ENCODE measurements around the gene ACER3.
"Not testable (repeated sequence)": the region's sequence is repeated elsewhere in the genome, so short reads cannot be mapped to it uniquely, and the experiment has no call there.

The ACER3 gene

GRCh38 chr11:76880314-76880713, 19.6 kb downstream of the ACER3 start:
- no peak for DNase-seq

DNA sequence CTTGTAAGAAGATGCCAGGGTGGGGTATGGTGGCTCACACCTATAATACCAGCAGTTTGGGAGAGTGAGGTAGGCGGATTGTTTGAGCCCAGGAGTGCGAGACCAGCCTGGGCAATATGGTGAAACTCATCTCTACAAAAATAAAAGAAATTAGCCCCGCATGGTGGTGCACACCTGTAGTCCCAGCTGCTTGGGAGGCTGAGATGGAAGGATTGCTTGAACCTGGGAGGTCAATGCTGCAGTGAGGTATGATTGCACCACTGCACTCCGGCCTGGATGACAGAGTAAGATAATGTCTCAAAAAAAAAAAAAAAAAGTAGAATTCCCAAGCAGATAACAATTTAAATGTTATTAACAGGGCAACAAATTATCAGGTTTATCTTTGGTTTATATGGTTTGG, 20.2 kb downstream of the ACER3 start:
- DNase-seq, result no peak

- peak; percentile 38 for DNase-seq
Observed at GRCh38 chr11:76885390-76886097, 24.8 kb downstream of the ACER3 start.

- no peak for DNase-seq
Observed at GRCh38 chr11:76888989-76889388, 28.3 kb downstream of the ACER3 start.

- DNase-seq, result no peak
Observed at GRCh38 chr11:76889411-76889975, 28.8 kb downstream of the ACER3 start.

GRCh38 chr11:76890329-76890728, 29.6 kb downstream of the ACER3 start:
- no peak for DNase-seq

- DNase-seq, result no peak
Observed at GRCh38 chr11:76891285-76891684, 30.6 kb downstream of the ACER3 start.

- no peak for DNase-seq
Observed at GRCh38 chr11:76891793-76892192, 31.1 kb downstream of the ACER3 start.

DNA sequence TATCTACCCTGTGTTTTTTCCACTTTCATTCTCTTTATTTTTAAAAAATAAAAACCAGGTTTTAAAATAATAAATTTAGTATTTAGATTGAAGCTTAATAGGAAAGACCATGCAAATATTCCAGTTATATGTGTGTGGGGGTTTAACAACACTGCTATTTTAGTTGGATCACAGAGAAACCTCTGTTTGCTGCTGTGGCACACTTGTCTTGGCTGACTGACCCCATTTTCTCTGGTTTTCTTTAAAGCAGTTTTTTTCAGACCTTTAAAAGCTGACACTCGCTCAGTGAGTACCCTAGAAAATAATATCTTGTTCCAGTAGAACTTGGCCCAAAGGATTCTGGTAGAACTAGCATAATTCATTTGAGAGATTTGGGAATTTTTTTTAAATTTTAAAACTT, 31.6 kb downstream of the ACER3 start:
- DNase-seq, result no peak

GRCh38 chr11:76897233-76897632, 36.5 kb downstream of the ACER3 start:
- DNase-seq, result no peak

DNA sequence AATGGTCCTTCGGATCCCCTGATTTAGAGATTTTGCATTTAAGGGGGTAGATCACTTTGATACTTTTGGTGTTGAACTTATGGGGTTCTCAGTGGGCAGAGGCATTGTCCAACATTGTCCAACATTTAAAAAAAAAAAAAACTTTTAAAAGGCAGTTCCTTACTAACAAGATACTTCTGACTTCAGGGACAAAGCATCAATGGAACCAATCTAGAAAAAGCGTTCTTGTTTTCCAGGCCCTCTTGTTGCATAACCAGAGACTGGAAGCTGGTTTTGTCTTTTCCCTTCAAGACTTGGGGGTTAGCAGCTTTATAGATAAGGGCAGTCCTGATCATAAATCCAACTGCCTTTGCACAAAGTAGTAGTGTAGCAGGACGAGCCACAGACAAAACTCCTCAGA, 40.4 kb downstream of the ACER3 start:
- DNase-seq, result no peak

GRCh38 chr11:76901622-76902021, 40.9 kb downstream of the ACER3 start:
- DNase-seq, result not testable (repeated sequence)

DNA sequence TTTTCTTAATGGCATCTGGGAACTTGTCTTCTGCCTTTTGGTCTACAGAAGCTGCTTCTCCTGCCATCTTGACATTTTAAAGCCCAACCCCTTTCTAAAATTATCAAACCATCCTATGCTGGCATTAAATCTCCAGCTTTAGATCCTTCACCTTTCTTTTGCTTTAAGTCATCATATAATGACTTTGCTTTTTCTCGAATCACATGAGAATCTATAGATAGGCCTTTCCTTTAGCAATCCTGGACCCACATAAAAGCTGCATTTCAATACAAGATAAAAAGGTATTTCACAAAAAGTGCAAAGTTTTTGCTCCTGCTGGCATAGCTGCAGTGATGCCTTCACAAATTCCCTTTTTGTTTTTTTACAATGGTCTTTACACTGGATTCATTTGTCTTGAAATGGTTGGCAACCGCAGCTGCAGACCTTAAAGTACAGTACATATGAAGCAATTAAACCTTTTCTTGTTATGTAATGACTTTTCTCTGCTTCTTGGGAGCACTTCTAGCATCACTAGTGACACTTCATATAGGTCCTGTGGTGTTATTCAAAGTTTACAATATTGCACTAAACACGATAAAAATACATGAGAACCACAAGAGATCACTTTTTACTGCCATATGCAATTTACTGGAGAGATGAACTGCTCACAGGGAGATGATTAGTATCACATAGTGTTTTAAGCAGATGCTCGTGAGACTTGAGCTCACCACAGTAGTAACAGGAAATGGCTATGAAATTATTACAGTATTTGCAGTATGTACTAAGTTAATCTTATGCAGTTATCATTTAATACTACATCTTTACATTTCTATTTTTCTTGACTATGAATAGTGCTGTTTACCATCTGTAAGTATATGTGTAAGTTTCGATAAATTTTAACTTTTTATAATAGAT, 41.6 kb downstream of the ACER3 start:
- no peak for DNase-seq

- DNase-seq, result no peak
Observed at GRCh38 chr11:76903325-76903724, 42.6 kb downstream of the ACER3 start.

DNA sequence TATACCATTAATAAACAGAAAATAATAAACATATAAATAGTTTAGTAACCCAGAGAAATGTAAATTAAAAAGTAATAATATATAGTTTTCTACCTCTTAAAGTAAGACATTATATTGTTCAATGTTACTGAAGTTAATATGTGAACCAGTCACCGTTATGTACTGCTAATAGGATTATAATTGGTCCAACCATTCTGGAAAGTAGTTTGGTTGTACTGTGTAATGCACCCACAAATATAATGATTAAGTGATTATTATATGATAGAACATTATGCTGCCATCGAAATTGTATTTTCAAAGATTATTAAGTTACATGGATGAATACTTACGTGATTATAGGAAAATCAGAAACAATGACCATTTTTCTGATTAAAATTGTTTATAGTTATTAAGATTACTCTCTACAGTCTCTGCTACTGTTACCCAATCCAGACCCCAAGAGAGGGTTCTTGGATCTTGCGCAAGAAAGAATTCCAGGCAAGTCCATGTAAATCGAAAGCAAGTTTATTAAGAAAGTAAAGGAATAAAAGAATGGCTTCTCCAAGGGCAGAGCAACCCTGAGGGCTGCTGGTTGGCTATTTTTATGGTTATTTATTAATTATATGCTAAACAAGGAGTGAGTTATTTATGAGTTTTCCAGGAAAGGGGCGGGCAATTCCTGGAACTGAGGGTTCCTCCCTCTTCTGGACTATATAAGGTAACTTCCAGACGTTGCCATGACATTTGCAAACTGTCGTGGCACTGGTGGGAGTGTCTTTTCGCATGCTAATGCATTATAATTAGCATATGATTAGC, 50.1 kb downstream of the ACER3 start:
- DNase-seq, result no peak

DNA sequence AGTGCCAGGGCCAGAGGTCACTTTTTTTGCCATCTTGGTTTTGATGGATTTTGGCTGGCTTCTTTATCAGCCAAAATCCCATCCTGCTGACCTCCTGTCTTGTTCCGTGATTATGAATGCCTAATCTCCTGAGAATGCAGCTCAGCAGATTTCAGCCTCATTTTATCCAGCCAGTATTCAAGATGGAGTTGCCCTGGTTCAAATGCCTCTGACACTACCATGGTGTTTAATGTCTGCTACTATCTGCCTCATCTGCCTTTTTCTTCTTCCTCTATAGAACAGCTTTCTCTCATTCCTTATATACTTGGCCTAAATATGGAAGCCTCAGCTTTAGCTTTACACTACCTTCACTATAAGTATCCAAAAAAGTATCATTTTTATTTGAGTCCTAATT, 50.7 kb downstream of the ACER3 start:
- DNase-seq, result no peak

GRCh38 chr11:76916712-76917111, 56.0 kb downstream of the ACER3 start:
- no peak for DNase-seq

- peak; percentile 34 for DNase-seq
Observed at GRCh38 chr11:76918941-76919386, 58.2 kb downstream of the ACER3 start.

DNA sequence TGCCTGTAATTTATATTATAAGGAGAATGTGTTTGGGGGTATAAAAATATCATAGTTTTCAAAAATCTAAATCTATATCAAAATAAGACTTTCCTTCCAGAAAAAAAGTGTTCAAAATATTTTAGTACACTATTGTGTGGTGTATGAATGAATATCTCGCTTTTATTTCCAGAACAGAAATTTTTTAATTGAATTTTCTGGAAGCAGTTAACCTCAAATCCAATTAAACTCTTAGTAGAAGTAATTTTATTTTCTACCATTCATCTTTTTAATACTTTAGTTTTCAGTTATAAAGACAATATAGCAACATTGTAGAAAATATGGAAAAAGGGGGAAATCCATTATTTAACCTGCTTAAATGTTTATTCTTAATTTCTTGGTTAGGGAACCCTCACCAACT, 58.7 kb downstream of the ACER3 start:
- DNase-seq, result no peak

DNA sequence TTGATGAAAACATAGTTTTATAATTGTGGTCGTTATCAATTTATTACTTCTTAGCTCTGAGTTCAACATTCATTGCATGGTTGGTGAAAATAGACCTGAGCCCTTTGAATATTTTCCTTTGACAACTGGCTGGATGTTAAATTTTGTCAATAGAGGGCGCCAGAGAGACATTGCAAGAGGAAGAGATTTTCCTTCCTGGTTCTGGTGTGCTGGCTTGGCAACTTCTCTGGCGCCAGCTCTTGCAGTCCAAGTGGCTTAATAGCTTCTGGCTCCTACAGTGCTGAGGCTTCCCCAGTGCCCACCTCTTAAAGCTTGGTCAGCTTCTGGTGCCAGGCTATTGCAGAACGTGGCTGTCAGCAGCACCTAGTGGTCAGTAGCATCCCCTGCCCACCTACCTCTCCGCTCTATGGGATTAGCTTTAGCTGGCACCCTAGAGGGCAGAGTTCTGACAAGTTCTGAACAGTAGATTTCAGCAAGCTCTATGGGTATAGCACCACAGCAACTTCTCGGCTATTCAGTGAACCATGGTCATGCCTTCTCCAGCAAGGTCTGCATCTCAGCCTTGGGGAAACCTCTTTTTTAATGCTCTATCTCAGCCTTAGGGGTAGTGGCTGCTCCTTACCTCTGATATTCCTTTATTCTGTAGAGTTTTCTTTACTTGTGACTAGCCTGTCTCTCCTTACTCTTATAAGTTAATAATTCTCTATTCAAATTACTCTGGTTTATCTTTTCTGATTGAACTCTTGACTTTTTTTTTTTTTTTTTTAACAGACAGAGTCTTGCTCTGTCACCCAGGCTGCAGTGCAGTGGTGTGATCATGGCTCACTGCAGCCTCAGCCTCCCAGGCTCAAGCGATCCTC, 59.4 kb downstream of the ACER3 start:
- peak; percentile 62 for DNase-seq

DNA sequence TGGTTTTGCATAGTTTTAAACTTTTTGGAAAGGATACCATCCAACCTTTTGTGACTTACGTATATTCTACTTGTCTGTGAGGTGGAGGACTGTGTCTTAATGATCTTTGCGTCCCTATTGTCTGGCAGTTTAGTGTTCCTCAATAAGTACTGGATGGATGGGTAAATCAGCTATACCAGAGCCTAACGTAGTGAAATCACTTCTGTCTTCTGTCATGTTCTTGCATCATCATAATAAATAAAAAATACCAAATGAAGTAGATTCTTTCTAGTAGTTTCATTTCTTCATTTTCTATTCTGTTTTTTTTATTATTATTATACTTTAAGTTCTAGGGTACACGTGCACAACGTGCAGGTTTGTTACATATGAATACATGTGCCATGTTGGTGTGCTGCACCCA, 66.4 kb downstream of the ACER3 start:
- no peak for DNase-seq

DNA sequence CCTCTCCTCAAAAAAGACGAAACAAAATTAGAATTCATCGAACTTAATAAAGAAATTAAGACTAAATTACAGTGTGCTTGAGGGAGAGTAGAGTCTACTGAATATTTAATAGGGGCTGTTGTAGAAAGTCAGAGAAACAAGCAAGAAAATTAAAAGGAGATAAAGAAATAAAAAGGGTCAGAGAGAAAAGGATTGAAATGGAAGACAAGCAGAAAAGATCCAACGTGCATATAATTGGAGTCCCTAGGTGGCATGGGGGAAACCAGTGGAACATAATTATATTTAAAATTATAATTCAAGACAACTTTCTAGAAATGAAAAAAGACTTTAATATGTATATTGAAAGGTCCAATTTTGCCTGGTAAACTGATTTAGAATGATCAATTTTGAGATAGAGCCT, 74.3 kb downstream of the ACER3 start:
- no peak for DNase-seq

Data from GDM1 (cell line).